Ishikawa (cell line): ENCODE measurements around the gene SARDH.

Experiments
- CEBPB ChIP-seq: IDR thresholded peaks from 2 replicates; pipeline ENCODE4 v1.6.1; 2012
- CREB1 ChIP-seq: IDR thresholded peaks from 2 replicates; pipeline ENCODE4 v1.6.1; 2012; ENCODE audit warnings: low read depth
- EGR1 ChIP-seq: IDR thresholded peaks from 2 replicates; pipeline ENCODE4 v1.6.1; 2012
- EP300 ChIP-seq: IDR thresholded peaks from 2 replicates; pipeline ENCODE4 v1.6.1; 2012; ENCODE audit warnings: borderline replicate concordance
- FOXM1 ChIP-seq: IDR thresholded peaks from 2 replicates; pipeline ENCODE4 v1.6.1; 2012; ENCODE audit warnings: low read depth, borderline replicate concordance
- NFIC ChIP-seq: IDR thresholded peaks from 2 replicates; pipeline ENCODE4 v1.6.1; 2012
- RAD21 ChIP-seq: IDR thresholded peaks from 2 replicates; pipeline ENCODE4 v1.6.1; 2012; ENCODE audit warnings: low read depth
- TAF1 ChIP-seq: IDR thresholded peaks from 2 replicates; pipeline ENCODE4 v1.6.1; 2012; ENCODE audit warnings: low read depth, mild to moderate bottlenecking
- TCF12 ChIP-seq: IDR thresholded peaks from 2 replicates; pipeline ENCODE4 v1.6.1; 2012; ENCODE audit warnings: low read depth
- TEAD4 ChIP-seq: IDR thresholded peaks from 2 replicates; pipeline ENCODE4 v1.6.1; 2012
- USF1 ChIP-seq: IDR thresholded peaks from 2 replicates; pipeline ENCODE4 v1.6.1; 2012
- YY1 ChIP-seq: IDR thresholded peaks from 2 replicates; pipeline ENCODE4 v1.6.1; 2012; ENCODE audit warnings: low read depth
- ZBTB7A ChIP-seq: IDR thresholded peaks from 2 replicates; pipeline ENCODE4 v1.6.1; 2012; ENCODE audit warnings: low read depth
- TF ChIP-seq, protein P1 (sequence below): IDR thresholded peaks from 2 replicates; pipeline ENCODE4 v1.6.1; 2012
- TF ChIP-seq, protein P2 (sequence below): IDR thresholded peaks from 2 replicates; pipeline ENCODE4 v1.6.1; 2012; ENCODE audit warnings: low read depth, mild to moderate bottlenecking

The SARDH gene

GRCh38 chr9:133674091-133674490, 64.1 kb downstream of the SARDH start:
- TF ChIP-seq, protein P1, sequence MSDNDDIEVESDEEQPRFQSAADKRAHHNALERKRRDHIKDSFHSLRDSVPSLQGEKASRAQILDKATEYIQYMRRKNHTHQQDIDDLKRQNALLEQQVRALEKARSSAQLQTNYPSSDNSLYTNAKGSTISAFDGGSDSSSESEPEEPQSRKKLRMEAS = no peak
- TF ChIP-seq, protein P2, sequence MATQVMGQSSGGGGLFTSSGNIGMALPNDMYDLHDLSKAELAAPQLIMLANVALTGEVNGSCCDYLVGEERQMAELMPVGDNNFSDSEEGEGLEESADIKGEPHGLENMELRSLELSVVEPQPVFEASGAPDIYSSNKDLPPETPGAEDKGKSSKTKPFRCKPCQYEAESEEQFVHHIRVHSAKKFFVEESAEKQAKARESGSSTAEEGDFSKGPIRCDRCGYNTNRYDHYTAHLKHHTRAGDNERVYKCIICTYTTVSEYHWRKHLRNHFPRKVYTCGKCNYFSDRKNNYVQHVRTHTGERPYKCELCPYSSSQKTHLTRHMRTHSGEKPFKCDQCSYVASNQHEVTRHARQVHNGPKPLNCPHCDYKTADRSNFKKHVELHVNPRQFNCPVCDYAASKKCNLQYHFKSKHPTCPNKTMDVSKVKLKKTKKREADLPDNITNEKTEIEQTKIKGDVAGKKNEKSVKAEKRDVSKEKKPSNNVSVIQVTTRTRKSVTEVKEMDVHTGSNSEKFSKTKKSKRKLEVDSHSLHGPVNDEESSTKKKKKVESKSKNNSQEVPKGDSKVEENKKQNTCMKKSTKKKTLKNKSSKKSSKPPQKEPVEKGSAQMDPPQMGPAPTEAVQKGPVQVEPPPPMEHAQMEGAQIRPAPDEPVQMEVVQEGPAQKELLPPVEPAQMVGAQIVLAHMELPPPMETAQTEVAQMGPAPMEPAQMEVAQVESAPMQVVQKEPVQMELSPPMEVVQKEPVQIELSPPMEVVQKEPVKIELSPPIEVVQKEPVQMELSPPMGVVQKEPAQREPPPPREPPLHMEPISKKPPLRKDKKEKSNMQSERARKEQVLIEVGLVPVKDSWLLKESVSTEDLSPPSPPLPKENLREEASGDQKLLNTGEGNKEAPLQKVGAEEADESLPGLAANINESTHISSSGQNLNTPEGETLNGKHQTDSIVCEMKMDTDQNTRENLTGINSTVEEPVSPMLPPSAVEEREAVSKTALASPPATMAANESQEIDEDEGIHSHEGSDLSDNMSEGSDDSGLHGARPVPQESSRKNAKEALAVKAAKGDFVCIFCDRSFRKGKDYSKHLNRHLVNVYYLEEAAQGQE = no peak
- TF ChIP-seq FOXM1 (no peak), TCF12 (no peak), NFIC (no peak), EGR1 (no peak), CEBPB (no peak), RAD21 (no peak), YY1 (no peak), CREB1 (no peak), TEAD4 (no peak), TAF1 (no peak), ZBTB7A (no peak), USF1 (no peak), EP300 (no peak)

DNA sequence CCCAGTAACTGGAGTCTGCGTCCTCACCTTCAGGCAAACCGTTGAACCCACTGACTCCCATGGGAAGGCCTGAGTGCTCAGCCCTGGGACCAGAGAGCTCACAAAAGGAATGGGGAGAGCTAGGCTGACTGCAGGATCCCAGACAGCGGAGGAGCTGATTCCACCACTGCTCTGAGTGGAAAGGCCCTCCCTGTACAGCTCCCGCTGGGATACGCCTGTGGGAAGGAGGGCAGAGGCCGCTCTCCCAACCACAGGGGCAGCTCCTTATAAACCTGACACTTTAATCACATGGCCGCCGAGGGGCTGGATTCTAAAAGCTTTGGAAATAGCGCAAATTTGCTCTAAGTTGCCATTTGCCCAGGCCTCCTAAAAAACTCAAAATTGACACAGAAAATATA, 64.9 kb downstream of the SARDH start:
- TF ChIP-seq NFIC = no peak
- no peak for TF ChIP-seq FOXM1
- no peak for TF ChIP-seq EP300
- no peak for TF ChIP-seq CREB1
- no peak for TF ChIP-seq RAD21
- TF ChIP-seq TEAD4 = no peak
- TF ChIP-seq, protein P1 = no peak
- TF ChIP-seq EGR1 = no peak
- no peak for TF ChIP-seq TCF12

DNA sequence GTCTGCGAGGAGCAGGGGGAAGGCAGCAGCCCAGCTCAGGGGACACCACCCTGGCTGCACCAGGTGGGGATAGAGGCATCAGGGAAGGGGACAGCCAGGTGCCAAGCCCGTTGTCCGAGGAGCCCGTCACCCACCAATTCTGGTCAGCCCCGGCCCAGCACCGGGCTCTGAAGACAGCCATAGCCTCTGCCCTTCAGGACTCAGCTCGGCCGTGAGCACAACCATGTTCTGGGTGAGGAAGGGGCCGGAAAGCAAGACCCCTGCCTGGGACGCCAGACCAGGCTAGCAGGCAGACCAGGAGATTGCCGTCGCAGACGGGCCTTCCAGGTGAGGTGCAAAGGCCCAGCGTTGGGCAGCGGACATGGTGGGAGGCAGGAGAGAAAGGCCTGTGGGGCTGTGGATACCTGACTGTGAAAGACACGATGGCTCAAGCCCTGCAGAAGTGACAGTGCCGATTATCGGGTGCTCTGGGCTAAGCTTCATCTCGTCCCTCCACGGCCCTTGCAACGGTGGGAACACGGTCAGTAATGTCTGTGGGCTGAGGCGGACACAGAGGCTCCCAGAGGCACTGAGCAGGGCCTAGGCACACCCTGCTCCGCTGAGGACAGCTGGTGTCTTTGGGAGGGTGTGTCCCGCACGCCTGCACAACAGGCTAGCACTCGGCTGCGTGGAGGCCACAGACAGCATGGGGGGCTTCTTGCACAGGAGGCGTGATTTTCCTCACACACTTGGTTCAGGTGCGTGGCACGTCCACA, 65.5 kb downstream of the SARDH start:
- no peak for TF ChIP-seq ZBTB7A
- TF ChIP-seq RAD21 = no peak
- TF ChIP-seq EGR1 = no peak
- TF ChIP-seq, protein P2 = no peak
- TF ChIP-seq, protein P1 = no peak
- no peak for TF ChIP-seq TAF1
- no peak for TF ChIP-seq NFIC
- no peak for TF ChIP-seq FOXM1
- TF ChIP-seq TCF12 = no peak

DNA sequence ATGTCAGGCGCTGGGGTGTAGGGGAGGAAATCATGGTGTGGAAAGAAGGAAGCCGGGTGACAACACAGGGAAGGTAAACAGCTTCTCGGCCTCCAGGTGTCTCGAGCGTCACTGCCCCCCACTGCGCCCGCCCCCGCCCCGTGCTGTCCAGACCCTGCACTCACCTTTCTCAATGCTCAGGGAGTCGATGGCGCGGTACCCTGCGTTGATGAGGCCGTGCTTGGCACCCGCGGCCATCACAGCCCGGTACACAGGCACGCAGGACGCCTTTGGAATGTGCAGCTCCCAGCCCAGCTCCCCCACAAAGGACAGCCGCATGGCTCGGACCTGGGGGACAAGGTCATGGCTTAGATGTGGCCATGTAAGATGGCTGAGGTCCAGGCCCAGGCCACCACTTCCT, 66.8 kb downstream of the SARDH start:
- TF ChIP-seq CEBPB (no peak), CREB1 (no peak), ZBTB7A (no peak), FOXM1 (no peak), YY1 (no peak), TAF1 (no peak), RAD21 (no peak), EGR1 (no peak), USF1 (no peak), NFIC (no peak)
- TF ChIP-seq, protein P1 = no peak

GRCh38 chr9:133670466-133670865, 67.7 kb downstream of the SARDH start:
- TF ChIP-seq RAD21 (no peak), NFIC (no peak), USF1 (no peak), ZBTB7A (no peak), CREB1 (no peak), YY1 (no peak), EGR1 (no peak)
